ENCODE results near the gene PSMF1.

- TF ChIP-seq, protein P1, sequence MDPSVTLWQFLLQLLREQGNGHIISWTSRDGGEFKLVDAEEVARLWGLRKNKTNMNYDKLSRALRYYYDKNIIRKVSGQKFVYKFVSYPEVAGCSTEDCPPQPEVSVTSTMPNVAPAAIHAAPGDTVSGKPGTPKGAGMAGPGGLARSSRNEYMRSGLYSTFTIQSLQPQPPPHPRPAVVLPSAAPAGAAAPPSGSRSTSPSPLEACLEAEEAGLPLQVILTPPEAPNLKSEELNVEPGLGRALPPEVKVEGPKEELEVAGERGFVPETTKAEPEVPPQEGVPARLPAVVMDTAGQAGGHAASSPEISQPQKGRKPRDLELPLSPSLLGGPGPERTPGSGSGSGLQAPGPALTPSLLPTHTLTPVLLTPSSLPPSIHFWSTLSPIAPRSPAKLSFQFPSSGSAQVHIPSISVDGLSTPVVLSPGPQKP (IDR thresholded peaks at IDR 0.05; ENCODE audit: borderline replicate concordance, low read depth, low read length): no peak
- TF ChIP-seq, protein P2, sequence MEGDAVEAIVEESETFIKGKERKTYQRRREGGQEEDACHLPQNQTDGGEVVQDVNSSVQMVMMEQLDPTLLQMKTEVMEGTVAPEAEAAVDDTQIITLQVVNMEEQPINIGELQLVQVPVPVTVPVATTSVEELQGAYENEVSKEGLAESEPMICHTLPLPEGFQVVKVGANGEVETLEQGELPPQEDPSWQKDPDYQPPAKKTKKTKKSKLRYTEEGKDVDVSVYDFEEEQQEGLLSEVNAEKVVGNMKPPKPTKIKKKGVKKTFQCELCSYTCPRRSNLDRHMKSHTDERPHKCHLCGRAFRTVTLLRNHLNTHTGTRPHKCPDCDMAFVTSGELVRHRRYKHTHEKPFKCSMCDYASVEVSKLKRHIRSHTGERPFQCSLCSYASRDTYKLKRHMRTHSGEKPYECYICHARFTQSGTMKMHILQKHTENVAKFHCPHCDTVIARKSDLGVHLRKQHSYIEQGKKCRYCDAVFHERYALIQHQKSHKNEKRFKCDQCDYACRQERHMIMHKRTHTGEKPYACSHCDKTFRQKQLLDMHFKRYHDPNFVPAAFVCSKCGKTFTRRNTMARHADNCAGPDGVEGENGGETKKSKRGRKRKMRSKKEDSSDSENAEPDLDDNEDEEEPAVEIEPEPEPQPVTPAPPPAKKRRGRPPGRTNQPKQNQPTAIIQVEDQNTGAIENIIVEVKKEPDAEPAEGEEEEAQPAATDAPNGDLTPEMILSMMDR (conservative IDR thresholded peaks at IDR 0.05; ENCODE audit: low read depth, low read length): no peak
- TF ChIP-seq RCOR1 (IDR thresholded peaks at IDR 0.05; ENCODE audit: insufficient replicate concordance, low read length) (no peak), RAD21 (IDR thresholded peaks at IDR 0.05; ENCODE audit: low read length) (no peak), MAZ (IDR thresholded peaks at IDR 0.05; ENCODE audit: borderline replicate concordance, low read depth, low read length) (no peak), POLR2A (IDR thresholded peaks at IDR 0.05; ENCODE audit: low read depth, low read length) (no peak), BHLHE40 (IDR thresholded peaks at IDR 0.05; ENCODE audit: low read depth, low read length) (no peak), CHD1 (IDR thresholded peaks at IDR 0.05; ENCODE audit: low read depth, low read length) (no peak), CEBPB (IDR thresholded peaks at IDR 0.05; ENCODE audit: low read depth, low read length) (no peak), NFE2L2 (IDR thresholded peaks at IDR 0.05; ENCODE audit: low read depth, low read length) (no peak), FOS (IDR thresholded peaks at IDR 0.05; ENCODE audit: low read depth, low read length) (no peak), SMC3 (IDR thresholded peaks at IDR 0.05; ENCODE audit: low read depth, low read length) (no peak), MAFK (IDR thresholded peaks at IDR 0.05; ENCODE audit: low read depth, low read length) (no peak), RFX5 (IDR thresholded peaks at IDR 0.05; ENCODE audit: low read depth, low read length) (no peak)
Observed at GRCh38 chr20:1118004-1118335, 432 bp upstream of the PSMF1 start.

Data from IMR-90 (cell line).